ENCODE measurements around the gene SYTL2.
"Not testable (repeated sequence)": the region's sequence is repeated elsewhere in the genome, so short reads cannot be mapped to it uniquely, and the experiment has no call there.

SYTL2 gene

GRCh38 chr11:85661972-85662664 is 148.8 kb downstream of the SYTL2 start:
- in situ Hi-C loops (cut with MboI; ENCODE audit: low sequenced_read_pairs): no loop called here

- in situ Hi-C loops (cut with MboI; ENCODE audit: low sequenced_read_pairs): no loop called here
Observed at GRCh38 chr11:85658180-85658579, 152.8 kb downstream of the SYTL2 start.

- in situ Hi-C loops (cut with MboI; ENCODE audit: low sequenced_read_pairs): no loop called here
Observed at GRCh38 chr11:85656777-85657176, 154.2 kb downstream of the SYTL2 start.

- in situ Hi-C loops (cut with MboI; ENCODE audit: low sequenced_read_pairs): not testable (repeated sequence)
Observed at GRCh38 chr11:85654343-85654742, 156.6 kb downstream of the SYTL2 start.

- in situ Hi-C loops (cut with MboI; ENCODE audit: low sequenced_read_pairs): no loop called here
Observed at GRCh38 chr11:85652786-85653447, 158.0 kb downstream of the SYTL2 start.

- in situ Hi-C loops (cut with MboI; ENCODE audit: low sequenced_read_pairs): no loop called here
Observed at GRCh38 chr11:85651118-85651517, 159.8 kb downstream of the SYTL2 start.

- in situ Hi-C loops (cut with MboI; ENCODE audit: low sequenced_read_pairs): no loop called here
Observed at GRCh38 chr11:85647604-85648299, 163.2 kb downstream of the SYTL2 start, which contains the start of gene TMEM126A. Gene TMEM126A (plus strand): TSS chr11:85647967. CDS start chr11:85650256, 2,289 bp downstream.

GRCh38 chr11:85647078-85647477 is 163.9 kb downstream of the SYTL2 start:
- in situ Hi-C loops (cut with MboI; ENCODE audit: low sequenced_read_pairs): no loop called here
